ENCODE measurements around the gene PIWIL4.
A peak's percentile ranks its signal among the peaks of the same experiment; 100 is the strongest.

The PIWIL4 gene

GRCh38 chr11:94581926-94582325, 14.8 kb downstream of the PIWIL4 start:
- in situ Hi-C loops (cut with HindIII; ENCODE audit: low pct_unique_long_range_greater_than_20kb, low sequenced_read_pairs), result no loop called here
- no peak for DNase-seq (ENCODE audit: low read depth in 1 of 2, low spot score in 1 of 2)
- TF ChIP-seq JUND (IDR thresholded peaks at IDR 0.05; ENCODE audit: low read depth), result no peak

- in situ Hi-C loops (cut with HindIII; ENCODE audit: low pct_unique_long_range_greater_than_20kb, low sequenced_read_pairs), result no loop called here
- TF ChIP-seq JUND (IDR thresholded peaks at IDR 0.05; ENCODE audit: low read depth), result no peak
- no peak for DNase-seq (ENCODE audit: low read depth in 1 of 2, low spot score in 1 of 2)
Measured at GRCh38 chr11:94583213-94583865, 16.2 kb downstream of the PIWIL4 start.

- in situ Hi-C loops (cut with HindIII; ENCODE audit: low pct_unique_long_range_greater_than_20kb, low sequenced_read_pairs), result no loop called here
- no peak for DNase-seq (ENCODE audit: low read depth in 1 of 2, low spot score in 1 of 2)
- TF ChIP-seq JUND (IDR thresholded peaks at IDR 0.05; ENCODE audit: low read depth), result no peak
Measured at GRCh38 chr11:94583866-94584500, 16.8 kb downstream of the PIWIL4 start.

GRCh38 chr11:94584978-94585377, 17.8 kb downstream of the PIWIL4 start:
- no peak for TF ChIP-seq JUND (IDR thresholded peaks at IDR 0.05; ENCODE audit: low read depth)
- DNase-seq (ENCODE audit: low read depth in 1 of 2, low spot score in 1 of 2), result no peak
- in situ Hi-C loops (cut with HindIII; ENCODE audit: low pct_unique_long_range_greater_than_20kb, low sequenced_read_pairs), result no loop called here

GRCh38 chr11:94585399-94585798, 18.2 kb downstream of the PIWIL4 start:
- no peak for TF ChIP-seq JUND (IDR thresholded peaks at IDR 0.05; ENCODE audit: low read depth)
- in situ Hi-C loops (cut with HindIII; ENCODE audit: low pct_unique_long_range_greater_than_20kb, low sequenced_read_pairs), result no loop called here
- DNase-seq (ENCODE audit: low read depth in 1 of 2, low spot score in 1 of 2), result no peak

- DNase-seq (ENCODE audit: low read depth in 1 of 2, low spot score in 1 of 2), result no peak
- TF ChIP-seq JUND (IDR thresholded peaks at IDR 0.05; ENCODE audit: low read depth), result no peak
- in situ Hi-C loops (cut with HindIII; ENCODE audit: low pct_unique_long_range_greater_than_20kb, low sequenced_read_pairs), result no loop called here
Measured at GRCh38 chr11:94586546-94586945, 19.4 kb downstream of the PIWIL4 start.

- peak in 1 of 2 experiments; percentile 75 for DNase-seq (ENCODE audit: low read depth in 1 of 2, low spot score in 1 of 2)
- in situ Hi-C loops (cut with HindIII; ENCODE audit: low pct_unique_long_range_greater_than_20kb, low sequenced_read_pairs), result no loop called here
- no peak for TF ChIP-seq JUND (IDR thresholded peaks at IDR 0.05; ENCODE audit: low read depth)
Measured at GRCh38 chr11:94586978-94587377, 19.8 kb downstream of the PIWIL4 start.

GRCh38 chr11:94588366-94588942, 21.3 kb downstream of the PIWIL4 start:
- TF ChIP-seq JUND (IDR thresholded peaks at IDR 0.05; ENCODE audit: low read depth), result no peak
- peak in 1 of 2 experiments; percentile 45 for DNase-seq (ENCODE audit: low read depth in 1 of 2, low spot score in 1 of 2)
- in situ Hi-C loops (cut with HindIII; ENCODE audit: low pct_unique_long_range_greater_than_20kb, low sequenced_read_pairs), result no loop called here

- no peak for DNase-seq (ENCODE audit: low read depth in 1 of 2, low spot score in 1 of 2)
- TF ChIP-seq JUND (IDR thresholded peaks at IDR 0.05; ENCODE audit: low read depth), result no peak
- in situ Hi-C loops (cut with HindIII; ENCODE audit: low pct_unique_long_range_greater_than_20kb, low sequenced_read_pairs), result no loop called here
Measured at GRCh38 chr11:94590352-94591041, 23.3 kb downstream of the PIWIL4 start.

GRCh38 chr11:94593030-94593429, 25.9 kb downstream of the PIWIL4 start:
- no peak for TF ChIP-seq JUND (IDR thresholded peaks at IDR 0.05; ENCODE audit: low read depth)

GRCh38 chr11:94595076-94595475, 27.9 kb downstream of the PIWIL4 start:
- no peak for DNase-seq (ENCODE audit: low read depth in 1 of 2, low spot score in 1 of 2)
- in situ Hi-C loops (cut with HindIII; ENCODE audit: low pct_unique_long_range_greater_than_20kb, low sequenced_read_pairs), result no loop called here
- TF ChIP-seq JUND (IDR thresholded peaks at IDR 0.05; ENCODE audit: low read depth), result no peak

More at GRCh38 chr11:94593030-94593429, 25.9 kb downstream of the PIWIL4 start:
- in situ Hi-C loops (cut with HindIII; ENCODE audit: low pct_unique_long_range_greater_than_20kb, low sequenced_read_pairs), result no loop called here
- no peak for DNase-seq (ENCODE audit: low read depth in 1 of 2, low spot score in 1 of 2)

- no peak for TF ChIP-seq JUND (IDR thresholded peaks at IDR 0.05; ENCODE audit: low read depth)
- in situ Hi-C loops (cut with HindIII; ENCODE audit: low pct_unique_long_range_greater_than_20kb, low sequenced_read_pairs), result no loop called here
- DNase-seq (ENCODE audit: low read depth in 1 of 2, low spot score in 1 of 2), result peak; percentile 29 to 80
Measured at GRCh38 chr11:94597896-94598295, 30.7 kb downstream of the PIWIL4 start.

- in situ Hi-C loops (cut with HindIII; ENCODE audit: low pct_unique_long_range_greater_than_20kb, low sequenced_read_pairs), result no loop called here
- no peak for DNase-seq (ENCODE audit: low read depth in 1 of 2, low spot score in 1 of 2)
Measured at GRCh38 chr11:94599510-94599909, 32.3 kb downstream of the PIWIL4 start.

More at GRCh38 chr11:94599510-94599909, 32.3 kb downstream of the PIWIL4 start:
- TF ChIP-seq JUND (IDR thresholded peaks at IDR 0.05; ENCODE audit: low read depth), result no peak

All from T47D (cell line).